Pericardium fibroblast (primary cell): ENCODE data around the gene DEFB119. TPM values are rescaled to one million over a fixed set of nuclear protein-coding genes. Genes with fewer than 3 reads are reported as not detected.

Experiments
- total RNA-seq: library from RNA; depleted of rRNA; stranded (reverse); fragments of >200 nt; gene quantifications from 2 replicates; pipeline ENCODE4 v1.2.3, GENCODE V29; 2015

The DEFB119 gene, protein sequence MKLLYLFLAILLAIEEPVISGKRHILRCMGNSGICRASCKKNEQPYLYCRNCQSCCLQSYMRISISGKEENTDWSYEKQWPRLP
- total RNA-seq, result not detected in 2 replicates

DNA sequence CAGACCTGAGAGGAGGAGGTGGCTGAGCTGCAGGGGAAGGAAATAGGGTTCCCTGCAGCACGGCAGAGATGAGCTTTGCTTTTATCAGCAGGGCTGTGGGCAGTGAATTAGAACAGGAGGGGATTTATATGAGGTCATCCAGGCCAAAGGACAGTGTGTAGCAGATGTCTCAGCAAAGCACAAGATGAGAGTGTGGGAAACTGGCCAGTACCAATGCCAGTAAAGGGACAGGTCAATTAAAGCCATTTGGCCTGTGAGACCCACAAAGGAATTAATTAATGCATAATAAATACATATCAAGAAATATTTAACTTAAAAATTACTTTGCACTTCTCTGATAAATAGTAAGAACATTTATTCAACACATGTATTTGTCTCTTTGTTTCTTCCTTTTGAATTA lies at the start of gene DEFB119:
DEFB119 (minus strand) TSS at position 101 of the 400 bp plus-strand sequence. CDS start 107 bp downstream, outside the sequence.

GRCh38 chr20:31406115-31406514 lies 15.7 kb upstream of the DEFB119 start, which contains the start of gene DEFB121:
DEFB121 (minus strand) TSS chr20:31406215; CDS start chr20:31406152, 63 bp downstream.

DNA sequence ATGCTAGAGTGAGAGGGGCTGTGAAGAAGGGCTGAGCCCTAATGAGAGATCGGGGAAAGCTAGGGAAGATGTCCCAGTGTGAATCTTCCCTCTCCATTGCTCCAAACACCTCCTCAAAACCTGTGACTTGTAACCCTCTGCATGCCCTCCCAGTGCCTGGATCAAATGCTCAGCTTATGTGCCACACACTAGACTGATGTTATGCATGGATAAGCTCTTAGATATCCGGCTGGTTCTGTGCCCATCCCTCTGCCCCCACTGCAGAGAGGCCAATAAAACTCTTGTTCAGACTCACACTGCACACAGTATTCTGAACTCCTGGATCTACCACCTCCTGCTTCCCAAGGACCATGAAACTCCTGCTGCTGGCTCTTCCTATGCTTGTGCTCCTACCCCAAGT lies 22.1 kb downstream of the DEFB119 start, which contains the start of gene DEFB118:
DEFB118 (plus strand) TSS at position 301 of the 400 bp plus-strand sequence; CDS start at position 351, 50 bp downstream.

Other genes with a start within 250 kb of the DEFB119 start
- not detected in 2 replicates for gene DEFB115, start 132.9 kb downstream of the DEFB119 start, total RNA-seq
- not detected in 2 replicates for gene DEFB116, start 82.0 kb downstream of the DEFB119 start, total RNA-seq
- gene DEFB118, start 22.0 kb downstream of the DEFB119 start, total RNA-seq, result not detected in 2 replicates
- not detected in 2 replicates for gene DEFB121, start 15.6 kb upstream of the DEFB119 start, total RNA-seq
- not detected in 2 replicates for gene DEFB123, start 50.0 kb upstream of the DEFB119 start, total RNA-seq
- gene DEFB124, start 84.5 kb upstream of the DEFB119 start, total RNA-seq, result 2.1 TPM in 1 of 2 replicates, not detected in the other
- 1.1 and 4.1 TPM in 2 replicates for gene REM1, start 84.7 kb upstream of the DEFB119 start, total RNA-seq
- 80.9 and 109 TPM in 2 replicates for gene HM13, start 123.9 kb upstream of the DEFB119 start, total RNA-seq
- gene ID1, start 214.7 kb upstream of the DEFB119 start, total RNA-seq, result 150 and 254 TPM in 2 replicates
- gene COX4I2, start 247.3 kb upstream of the DEFB119 start, total RNA-seq, result 0.23 TPM in 1 of 2 replicates, not detected in the other